ENCODE measurements around the gene SMARCAL1. TPM values are rescaled to one million over a fixed set of nuclear protein-coding genes. Genes with fewer than 3 reads are reported as not detected.
A peak's percentile ranks its signal among the peaks of the same experiment; 100 is the strongest.

SMARCAL1 gene
- polyA plus RNA-seq, 1 of the 3 experiments (the other 2 are of a cell fraction), result 27.0 TPM

GRCh38 chr2:216519154-216519762, 107.0 kb downstream of the SMARCAL1 start:
- POLR2A ChIA-PET, result interaction anchor here (1.0 to 2.3 kb wide), 5 partner anchors 18 to 147 kb away, joined by 3 to 17 read pairs (median 4); partner anchors contain the start of gene RPL37A

DNA sequence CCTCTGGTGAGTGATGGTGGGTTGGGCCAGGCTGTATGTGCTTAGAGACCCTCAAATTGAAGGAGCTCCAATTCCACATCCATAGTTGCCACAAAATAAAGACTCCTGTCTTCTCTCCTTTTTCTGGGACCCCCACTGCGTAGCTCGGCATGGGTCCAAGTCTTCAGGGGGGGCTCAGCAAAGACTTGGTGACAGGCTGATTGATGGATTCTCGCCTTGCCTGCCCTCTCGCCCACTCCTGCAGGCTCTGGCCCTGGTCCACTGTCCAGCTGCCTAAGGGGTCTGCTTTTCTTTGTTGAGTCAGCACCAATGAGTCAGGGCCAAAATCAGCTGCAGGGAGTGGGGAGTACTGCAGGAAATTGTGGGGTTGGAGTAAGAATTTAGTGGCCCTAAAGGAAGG, 107.8 kb downstream of the SMARCAL1 start:
- TF ChIP-seq TCF12 (IDR thresholded peaks at IDR 0.05) (peak; percentile 58), FOSL2 (IDR thresholded peaks at IDR 0.05; ENCODE audit: borderline replicate concordance, low read depth) (peak; percentile 22; the same call in 1 of the 2 replicates), TAF1 (IDR thresholded peaks at IDR 0.05; ENCODE audit: borderline replicate concordance, low read depth, low read length) (no peak), YY1 (IDR thresholded peaks at IDR 0.05; ENCODE audit: low read depth) (no peak)
- TF ChIP-seq, protein P1, sequence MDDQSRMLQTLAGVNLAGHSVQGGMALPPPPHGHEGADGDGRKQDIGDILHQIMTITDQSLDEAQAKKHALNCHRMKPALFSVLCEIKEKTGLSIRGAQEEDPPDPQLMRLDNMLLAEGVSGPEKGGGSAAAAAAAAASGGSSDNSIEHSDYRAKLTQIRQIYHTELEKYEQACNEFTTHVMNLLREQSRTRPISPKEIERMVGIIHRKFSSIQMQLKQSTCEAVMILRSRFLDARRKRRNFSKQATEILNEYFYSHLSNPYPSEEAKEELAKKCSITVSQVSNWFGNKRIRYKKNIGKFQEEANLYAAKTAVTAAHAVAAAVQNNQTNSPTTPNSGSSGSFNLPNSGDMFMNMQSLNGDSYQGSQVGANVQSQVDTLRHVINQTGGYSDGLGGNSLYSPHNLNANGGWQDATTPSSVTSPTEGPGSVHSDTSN (IDR thresholded peaks at IDR 0.05), result peak; percentile 54
- H2AFZ ChIP-seq (ENCODE audit: low read depth), result no peak overlapping the region
- no peaks in the 10 kb centered on the region for H3K9me3 ChIP-seq
- no peaks in the 10 kb centered on the region for H3K9me2 ChIP-seq
- POLR2A ChIA-PET, result interaction anchor here (1.2 kb wide), 1 partner anchor 143 kb away, joined by 3 read pairs; no protein-coding TSS in a partner anchor
- CTCF ChIA-PET, result interaction anchor here (0.9 to 13.9 kb wide), 19 partner anchors 9 to 1193 kb away, joined by 3 to 614 read pairs (median 6); partner anchors contain the start of gene IGFBP2
- H4K20me1 ChIP-seq (ENCODE audit: insufficient read depth), result no peaks in the 10 kb centered on the region
- no peak overlapping the region for H3K27ac ChIP-seq (ENCODE audit: low read depth in 2 of 2, low read length in 1 of 2)
- no peaks in the 10 kb centered on the region for H3K36me3 ChIP-seq (replicated peaks in 1 of 2; ENCODE audit: control insufficient read depth in 1 of 2, insufficient read depth in 2 of 2, low read length in 1 of 2)
- H3K4me2 ChIP-seq, result no peak overlapping the region
- peaks cover 0 to 5% of the 10 kb centered on the region in 2 experiments; a peak in 2 of 4 replicates for H3K4me1 ChIP-seq (ENCODE audit: control insufficient read depth in 1 of 2, insufficient read depth in 2 of 2, low read depth in 1 of 2, low read length in 1 of 2)
- no peaks in the 10 kb centered on the region for H3K27me3 ChIP-seq (ENCODE audit: insufficient read depth)
- DNase-seq, result no peak
- no peak overlapping the region for H3K9ac ChIP-seq
- no peak overlapping the region for H3K4me3 ChIP-seq (ENCODE audit: low read depth in 2 of 2, low read length in 1 of 2)
- 90% methylated on average over 4 of the region's 4 CpGs for WGBS (ENCODE audit: low lambda C conversion rate)
- no peaks in the 10 kb centered on the region for H3K79me2 ChIP-seq (ENCODE audit: insufficient read depth)
- H3F3A ChIP-seq (replicated peaks; ENCODE audit: insufficient read depth), result no peaks in the 10 kb centered on the region

More at GRCh38 chr2:216519154-216519762, 107.0 kb downstream of the SMARCAL1 start:
- CTCF ChIA-PET, result interaction anchor here (0.6 to 13.9 kb wide), 46 partner anchors 8 to 1210 kb away, joined by 3 to 614 read pairs (median 4); partner anchors contain the start of genes IGFBP2 and IGFBP5
- peak; percentile 96 for TF ChIP-seq SMC3 (IDR thresholded peaks at IDR 0.05; ENCODE audit: low read depth, low read length)
- TF ChIP-seq RAD21 (IDR thresholded peaks at IDR 0.05; ENCODE audit: low read length), result peak; percentile 91
- TF ChIP-seq MXI1 (IDR thresholded peaks at IDR 0.05; ENCODE audit: low read depth, low read length), result peak; percentile 46; the same call in 1 of the 2 replicates
- TF ChIP-seq, protein P2, sequence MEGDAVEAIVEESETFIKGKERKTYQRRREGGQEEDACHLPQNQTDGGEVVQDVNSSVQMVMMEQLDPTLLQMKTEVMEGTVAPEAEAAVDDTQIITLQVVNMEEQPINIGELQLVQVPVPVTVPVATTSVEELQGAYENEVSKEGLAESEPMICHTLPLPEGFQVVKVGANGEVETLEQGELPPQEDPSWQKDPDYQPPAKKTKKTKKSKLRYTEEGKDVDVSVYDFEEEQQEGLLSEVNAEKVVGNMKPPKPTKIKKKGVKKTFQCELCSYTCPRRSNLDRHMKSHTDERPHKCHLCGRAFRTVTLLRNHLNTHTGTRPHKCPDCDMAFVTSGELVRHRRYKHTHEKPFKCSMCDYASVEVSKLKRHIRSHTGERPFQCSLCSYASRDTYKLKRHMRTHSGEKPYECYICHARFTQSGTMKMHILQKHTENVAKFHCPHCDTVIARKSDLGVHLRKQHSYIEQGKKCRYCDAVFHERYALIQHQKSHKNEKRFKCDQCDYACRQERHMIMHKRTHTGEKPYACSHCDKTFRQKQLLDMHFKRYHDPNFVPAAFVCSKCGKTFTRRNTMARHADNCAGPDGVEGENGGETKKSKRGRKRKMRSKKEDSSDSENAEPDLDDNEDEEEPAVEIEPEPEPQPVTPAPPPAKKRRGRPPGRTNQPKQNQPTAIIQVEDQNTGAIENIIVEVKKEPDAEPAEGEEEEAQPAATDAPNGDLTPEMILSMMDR (IDR thresholded peaks at IDR 0.05), result peak; percentile 85
- no peak for TF ChIP-seq TEAD4 (IDR thresholded peaks at IDR 0.05; ENCODE audit: borderline replicate concordance, insufficient read depth)
- TF ChIP-seq, protein P3, sequence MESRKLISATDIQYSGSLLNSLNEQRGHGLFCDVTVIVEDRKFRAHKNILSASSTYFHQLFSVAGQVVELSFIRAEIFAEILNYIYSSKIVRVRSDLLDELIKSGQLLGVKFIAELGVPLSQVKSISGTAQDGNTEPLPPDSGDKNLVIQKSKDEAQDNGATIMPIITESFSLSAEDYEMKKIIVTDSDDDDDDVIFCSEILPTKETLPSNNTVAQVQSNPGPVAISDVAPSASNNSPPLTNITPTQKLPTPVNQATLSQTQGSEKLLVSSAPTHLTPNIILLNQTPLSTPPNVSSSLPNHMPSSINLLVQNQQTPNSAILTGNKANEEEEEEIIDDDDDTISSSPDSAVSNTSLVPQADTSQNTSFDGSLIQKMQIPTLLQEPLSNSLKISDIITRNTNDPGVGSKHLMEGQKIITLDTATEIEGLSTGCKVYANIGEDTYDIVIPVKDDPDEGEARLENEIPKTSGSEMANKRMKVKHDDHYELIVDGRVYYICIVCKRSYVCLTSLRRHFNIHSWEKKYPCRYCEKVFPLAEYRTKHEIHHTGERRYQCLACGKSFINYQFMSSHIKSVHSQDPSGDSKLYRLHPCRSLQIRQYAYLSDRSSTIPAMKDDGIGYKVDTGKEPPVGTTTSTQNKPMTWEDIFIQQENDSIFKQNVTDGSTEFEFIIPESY (IDR thresholded peaks at IDR 0.05; ENCODE audit: borderline replicate concordance, low read depth), result no peak
- peak; percentile 34 for TF ChIP-seq CHD2 (IDR thresholded peaks at IDR 0.05; ENCODE audit: low read length, partially characterized antibody)
- Histone ChIP-seq H3F3A (replicated peaks; ENCODE audit: insufficient read depth) (no peaks in the 10 kb centered on the region), H3K27ac (ENCODE audit: low read depth in 2 of 2, low read length in 1 of 2) (no peak overlapping the region), H3K9ac (no peak overlapping the region), H3K4me2 (no peak overlapping the region), H3K36me3 (replicated peaks in 1 of 2; ENCODE audit: control insufficient read depth in 1 of 2, insufficient read depth in 2 of 2, low read length in 1 of 2) (no peaks in the 10 kb centered on the region), H3K4me1 (ENCODE audit: control insufficient read depth in 1 of 2, insufficient read depth in 2 of 2, low read depth in 1 of 2, low read length in 1 of 2) (peaks cover 0 to 5% of the 10 kb centered on the region in 2 experiments; a peak in 2 of 4 replicates), H3K9me2 (no peaks in the 10 kb centered on the region), H3K4me3 (ENCODE audit: low read depth in 2 of 2, low read length in 1 of 2) (no peak overlapping the region; a peak in 1 of 4 replicates), H3K79me2 (ENCODE audit: insufficient read depth) (no peaks in the 10 kb centered on the region), H3K27me3 (ENCODE audit: insufficient read depth) (no peaks in the 10 kb centered on the region), H3K9me3 (no peaks in the 10 kb centered on the region), H2AFZ (ENCODE audit: low read depth) (no peak overlapping the region), H4K20me1 (ENCODE audit: insufficient read depth) (no peaks in the 10 kb centered on the region)
- WGBS (ENCODE audit: low lambda C conversion rate), result 62% methylated on average over 3 of the region's 3 CpGs
- peak; percentile 64 for DNase-seq

All from SK-N-SH (cell line).